Measurements from ENCODE around the gene LGI4. TPM values are rescaled to one million over a fixed set of nuclear protein-coding genes. Genes with fewer than 3 reads are reported as not detected.
A peak's percentile ranks its signal among the peaks of the same experiment; 100 is the strongest.

LGI4 gene
- total and polyA plus RNA-seq, 4 donors: 0.18 to 1.5 (median 1.1) TPM

DNA sequence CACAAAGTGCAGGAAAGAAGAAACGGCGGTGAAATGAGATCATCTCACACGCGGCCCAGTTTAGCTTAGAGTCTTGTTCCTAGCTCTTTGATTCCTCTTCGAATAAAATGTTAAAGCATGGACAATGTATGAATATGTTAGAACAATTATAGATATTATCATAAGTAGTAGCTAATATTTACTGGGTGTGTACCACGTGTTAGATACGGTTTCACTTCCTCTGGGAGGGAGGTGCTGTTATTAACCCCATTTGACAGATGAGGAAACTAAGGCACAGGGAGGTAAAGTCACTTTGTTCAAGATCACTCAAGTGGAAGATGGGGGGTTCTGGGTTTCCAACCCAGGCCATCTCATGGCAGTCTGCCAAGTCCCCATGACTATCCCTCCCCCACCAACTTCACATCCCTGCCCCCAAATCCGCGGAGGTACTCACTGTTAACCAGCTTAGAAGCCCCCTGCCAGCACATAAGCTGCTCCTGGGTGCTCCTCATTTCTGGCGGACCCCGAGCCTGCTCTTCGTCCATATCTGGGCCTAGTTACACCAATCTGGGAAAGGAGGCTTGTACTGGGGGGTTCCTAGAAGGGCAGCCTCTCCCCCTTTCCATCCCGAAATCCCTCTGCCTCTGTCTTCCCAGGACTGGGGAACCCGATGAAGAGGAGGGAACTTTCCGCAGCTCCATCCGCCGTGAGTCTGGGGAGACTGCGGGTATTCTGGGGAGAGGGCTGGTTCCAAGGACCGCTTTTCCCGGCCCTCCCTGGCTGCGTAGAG, 7.2 kb upstream of the LGI4 start:
- H3K36me3 ChIP-seq (ENCODE audit: control insufficient read depth in 4 of 4, insufficient read depth in 3 of 4, low read depth in 1 of 4, low read length in 3 of 4): no peaks in the 10 kb centered on the region
- 58% methylated on average over 21 of the region's 21 CpGs for WGBS
- no peak overlapping the region for H3K27ac ChIP-seq (ENCODE audit: low read depth in 1 of 2, low read length in 2 of 2)
- peaks cover 7 to 37% (median 24%) of the 10 kb centered on the region in 4 donors for H3K4me1 ChIP-seq (ENCODE audit: control insufficient read depth in 4 of 4, insufficient read depth in 4 of 4, low read length in 3 of 4)
- no peaks in the 10 kb centered on the region for H3K9me3 ChIP-seq (ENCODE audit: control insufficient read depth in 4 of 4, low read length in 3 of 4)
- no peak overlapping the region for H3K9ac ChIP-seq (ENCODE audit: low read depth in 1 of 2, low read length in 2 of 2)
- no peak for DNase-seq (ENCODE audit: low spot score)
- H3K4me3 ChIP-seq (ENCODE audit: low read depth in 1 of 3, low read length in 3 of 3): no peak overlapping the region
- TF ChIP-seq FOXA1 (IDR thresholded peaks at IDR 0.05): no peak
- no peak for TF ChIP-seq HNF4G (IDR thresholded peaks at IDR 0.05)
- no peak for TF ChIP-seq ZBTB33 (IDR thresholded peaks at IDR 0.05)
- no peak for TF ChIP-seq JUND (IDR thresholded peaks at IDR 0.05)
- TF ChIP-seq, protein P1, sequence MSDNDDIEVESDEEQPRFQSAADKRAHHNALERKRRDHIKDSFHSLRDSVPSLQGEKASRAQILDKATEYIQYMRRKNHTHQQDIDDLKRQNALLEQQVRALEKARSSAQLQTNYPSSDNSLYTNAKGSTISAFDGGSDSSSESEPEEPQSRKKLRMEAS (IDR thresholded peaks at IDR 0.05): no peak
- no peak for TF ChIP-seq HNF4A (conservative IDR thresholded peaks at IDR 0.05)
- TF ChIP-seq YY1 (IDR thresholded peaks at IDR 0.05): no peak
- TF ChIP-seq CTCF (IDR thresholded peaks at IDR 0.05; ENCODE audit: low read depth, low read length, missing input control): no peak
- H3K27me3 ChIP-seq (ENCODE audit: control insufficient read depth in 4 of 4, insufficient read depth in 4 of 4, low read length in 3 of 4): no peaks in the 10 kb centered on the region

DNA sequence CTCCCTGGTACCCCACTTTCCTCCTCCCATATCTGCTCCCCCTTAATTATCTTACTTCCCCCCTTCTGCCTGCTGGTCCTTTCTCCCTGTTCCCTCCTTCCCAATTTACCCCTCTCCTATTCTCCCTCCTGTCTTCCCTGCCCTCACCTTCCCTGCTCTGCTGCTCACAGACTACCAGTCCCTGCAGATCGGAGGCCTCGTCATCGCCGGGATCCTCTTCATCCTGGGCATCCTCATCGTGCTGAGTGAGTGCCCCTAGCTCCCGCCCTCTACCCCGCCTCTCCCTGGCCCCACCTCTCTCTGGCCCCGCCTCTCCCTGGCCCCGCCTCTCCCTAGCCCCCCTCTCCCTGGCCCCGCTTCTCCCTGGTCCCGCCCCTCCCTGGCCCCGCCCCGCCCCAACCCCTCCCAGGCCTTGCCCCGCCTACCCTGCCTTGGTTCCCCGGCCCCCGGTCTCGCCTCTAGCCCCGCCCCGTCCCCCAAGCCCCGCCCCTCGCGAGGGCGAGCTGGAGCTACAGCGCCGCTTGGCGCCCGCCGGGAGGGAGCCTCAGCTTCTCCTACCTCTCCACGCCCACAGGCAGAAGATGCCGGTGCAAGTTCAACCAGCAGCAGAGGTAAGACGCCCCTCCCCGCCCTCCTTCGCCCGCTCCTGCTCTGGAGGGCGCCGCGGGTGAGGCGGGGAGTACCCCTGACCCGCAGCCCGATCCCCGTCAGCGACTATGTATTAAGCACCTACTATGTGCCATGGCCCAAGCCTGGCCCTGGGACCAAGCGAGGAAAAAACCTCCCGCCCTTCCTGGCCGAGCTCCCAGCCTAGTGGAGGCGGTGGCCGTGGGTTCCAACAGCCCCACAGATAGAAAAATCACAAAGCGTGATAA, 6.3 kb upstream of the LGI4 start:
- TF ChIP-seq ZBTB33 (IDR thresholded peaks at IDR 0.05) (no peak), REST (IDR thresholded peaks at IDR 0.05) (peak; percentile 27), RAD21 (IDR thresholded peaks at IDR 0.05) (peak; percentile 70 to 77), FOXA2 (IDR thresholded peaks at IDR 0.05) (no peak), FOXA1 (IDR thresholded peaks at IDR 0.05) (no peak), RXRA (IDR thresholded peaks at IDR 0.05) (no peak), TAF1 (conservative IDR thresholded peaks at IDR 0.05) (no peak), EGR1 (IDR thresholded peaks at IDR 0.05; ENCODE audit: low read depth in 2 of 2) (no peak), CTCF (IDR thresholded peaks at IDR 0.05; ENCODE audit: low read depth, low read length, missing input control) (peak; percentile 45)
- TF ChIP-seq, protein P1 (IDR thresholded peaks at IDR 0.05): no peak
- Histone ChIP-seq H3K9me3 (ENCODE audit: control insufficient read depth in 4 of 4, low read length in 3 of 4) (no peaks in the 10 kb centered on the region), H3K4me1 (ENCODE audit: control insufficient read depth in 4 of 4, insufficient read depth in 4 of 4, low read length in 3 of 4) (peaks cover 13 to 44% (median 30%) of the 10 kb centered on the region in 4 donors), H3K36me3 (ENCODE audit: control insufficient read depth in 4 of 4, insufficient read depth in 3 of 4, low read depth in 1 of 4, low read length in 3 of 4) (no peaks in the 10 kb centered on the region), H3K27me3 (ENCODE audit: control insufficient read depth in 4 of 4, insufficient read depth in 4 of 4, low read length in 3 of 4) (no peaks in the 10 kb centered on the region), H3K9ac (ENCODE audit: low read depth in 1 of 2, low read length in 2 of 2) (peak overlapping the region; percentile 75 to 78), H3K27ac (ENCODE audit: low read depth in 1 of 2, low read length in 2 of 2) (peak overlapping the region; percentile 97 to 99), H3K4me3 (ENCODE audit: low read depth in 1 of 3, low read length in 3 of 3) (peak overlapping the region; percentile 50 to 68 (median 51))
- 17% methylated on average over 48 of the region's 48 CpGs for WGBS
- peak; percentile 94 for DNase-seq (ENCODE audit: low spot score)
